Activated B cell treated with CpG ODN at 0.5 μM for 24 hours (primary cell): ENCODE measurements around the gene RNF144A. TPM values are rescaled to one million over a fixed set of nuclear protein-coding genes. Genes with fewer than 3 reads are reported as not detected.
A peak's percentile ranks its signal among the peaks of the same experiment; 100 is the strongest.

Experiments used
- ATAC-seq: fragments of 200-7000 bp; cut with Tn5 transposase; one replicate; pipeline ENCODE4 v1.10.0; 2021; ENCODE audit warnings: low read depth, mild to moderate bottlenecking, moderate library complexity
- CTCF ChIA-PET: fragments of 350-600 bp; sonication (Branson Sonifier 250); formaldehyde crosslinking; loops from one replicate; lab custom pipeline; 2021; ENCODE audit warnings: antibody characterized with exemption; lab: Charles Lee
- POLR2A ChIA-PET: fragments of 350-600 bp; sonication (Branson Sonifier 250); formaldehyde crosslinking; loops from one replicate; lab custom pipeline; 2021; ENCODE audit warnings: antibody characterized with exemption; lab: Charles Lee
- DNase-seq: peaks from one replicate; pipeline ENCODE4 v3.0.0; 2022
- H3K27ac Mint-ChIP-seq: one replicate; pipeline ENCODE4 v1.8.0; 2020; ENCODE audit warnings: mixed read lengths
- H3K27me3 Mint-ChIP-seq: one replicate; pipeline ENCODE4 v1.8.0; 2021; ENCODE audit warnings: mixed read lengths
- H3K36me3 Mint-ChIP-seq: one replicate; pipeline ENCODE4 v1.8.0; 2021; ENCODE audit warnings: low read depth, mixed read lengths
- H3K4me1 Mint-ChIP-seq: one replicate; pipeline ENCODE4 v1.8.0; 2021; ENCODE audit warnings: mixed read lengths
- H3K4me3 Mint-ChIP-seq: one replicate; pipeline ENCODE4 v1.8.0; 2020; ENCODE audit warnings: mild to moderate bottlenecking, mixed read lengths
- H3K9me3 Mint-ChIP-seq: one replicate; pipeline ENCODE4 v1.8.0; 2020; ENCODE audit warnings: mixed read lengths
- intact Hi-C: fragments of 100-400 bp; cut with micrococcal nuclease; formaldehyde crosslinking; loops from one replicate; pipeline ENCODE4 v1.15.1; 2024
- total RNA-seq: library from RNA; stranded (reverse); gene quantifications from 2 replicates; pipeline ENCODE4 v1.2.3, GENCODE V29; 2022
- TF ChIP-seq, protein P1 (sequence below): fragments of 200-600 bp; IDR thresholded peaks from one replicate; pipeline ENCODE4 v1.8.0; 2022; ENCODE audit warnings: antibody characterized with exemption, mild to moderate bottlenecking

RNF144A gene
- total RNA-seq, 1 donor from 2014 or later = 0.89 TPM

DNA sequence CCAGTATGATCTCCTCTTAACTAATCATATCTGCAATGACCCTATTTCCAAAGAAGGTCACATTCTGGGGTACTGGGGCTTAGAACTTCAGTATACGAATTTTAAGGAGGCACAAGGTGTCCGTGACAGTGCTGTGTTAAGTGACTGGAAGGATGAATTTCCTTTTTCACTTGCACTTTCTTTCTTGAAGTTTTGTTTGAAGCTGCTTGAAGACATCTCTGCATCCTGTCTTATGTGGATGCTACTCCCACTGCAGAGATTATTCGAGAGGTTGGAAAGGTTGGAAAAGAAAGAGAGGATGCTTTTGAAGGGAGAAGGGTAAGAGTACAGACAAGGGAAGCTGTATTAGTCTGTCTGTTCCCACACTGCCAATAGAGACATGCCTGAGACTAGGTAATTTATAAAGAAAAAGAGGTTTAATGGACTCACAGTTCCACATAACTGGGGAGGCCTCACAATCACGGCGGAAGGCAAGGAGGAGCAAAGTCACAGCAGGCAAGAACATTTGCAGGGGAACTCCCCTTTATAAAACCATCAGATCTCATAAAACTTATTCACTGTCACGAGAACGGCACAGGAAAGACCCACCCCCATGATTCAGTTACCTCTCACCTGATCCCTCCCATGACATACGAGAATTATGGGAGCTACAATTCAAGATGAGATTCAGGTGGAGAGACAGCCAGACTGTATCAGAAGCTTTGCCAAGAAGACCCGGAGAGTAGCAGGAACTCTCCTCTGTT is 3.6 kb upstream of the RNF144A start:
- CTCF ChIA-PET = no interaction called here
- TF ChIP-seq, protein P1, sequence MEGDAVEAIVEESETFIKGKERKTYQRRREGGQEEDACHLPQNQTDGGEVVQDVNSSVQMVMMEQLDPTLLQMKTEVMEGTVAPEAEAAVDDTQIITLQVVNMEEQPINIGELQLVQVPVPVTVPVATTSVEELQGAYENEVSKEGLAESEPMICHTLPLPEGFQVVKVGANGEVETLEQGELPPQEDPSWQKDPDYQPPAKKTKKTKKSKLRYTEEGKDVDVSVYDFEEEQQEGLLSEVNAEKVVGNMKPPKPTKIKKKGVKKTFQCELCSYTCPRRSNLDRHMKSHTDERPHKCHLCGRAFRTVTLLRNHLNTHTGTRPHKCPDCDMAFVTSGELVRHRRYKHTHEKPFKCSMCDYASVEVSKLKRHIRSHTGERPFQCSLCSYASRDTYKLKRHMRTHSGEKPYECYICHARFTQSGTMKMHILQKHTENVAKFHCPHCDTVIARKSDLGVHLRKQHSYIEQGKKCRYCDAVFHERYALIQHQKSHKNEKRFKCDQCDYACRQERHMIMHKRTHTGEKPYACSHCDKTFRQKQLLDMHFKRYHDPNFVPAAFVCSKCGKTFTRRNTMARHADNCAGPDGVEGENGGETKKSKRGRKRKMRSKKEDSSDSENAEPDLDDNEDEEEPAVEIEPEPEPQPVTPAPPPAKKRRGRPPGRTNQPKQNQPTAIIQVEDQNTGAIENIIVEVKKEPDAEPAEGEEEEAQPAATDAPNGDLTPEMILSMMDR = no peak
- intact Hi-C loops = no loop called here
- no peaks in the 10 kb centered on the region for H3K27me3 Mint-ChIP-seq
- H3K36me3 Mint-ChIP-seq = no peaks in the 10 kb centered on the region
- POLR2A ChIA-PET = no interaction called here
- ATAC-seq (no peak), DNase-seq (no peak)
- H3K4me1 Mint-ChIP-seq = peaks cover 32% of the 10 kb centered on the region
- H3K27ac Mint-ChIP-seq = no peak overlapping the region
- H3K9me3 Mint-ChIP-seq = no peaks in the 10 kb centered on the region
- H3K4me3 Mint-ChIP-seq = no peak overlapping the region

GRCh38 chr2:6914828-6915227 is 2.4 kb upstream of the RNF144A start:
- DNase-seq = no peak
- H3K27ac Mint-ChIP-seq = no peak overlapping the region
- H3K36me3 Mint-ChIP-seq = no peaks in the 10 kb centered on the region

DNA sequence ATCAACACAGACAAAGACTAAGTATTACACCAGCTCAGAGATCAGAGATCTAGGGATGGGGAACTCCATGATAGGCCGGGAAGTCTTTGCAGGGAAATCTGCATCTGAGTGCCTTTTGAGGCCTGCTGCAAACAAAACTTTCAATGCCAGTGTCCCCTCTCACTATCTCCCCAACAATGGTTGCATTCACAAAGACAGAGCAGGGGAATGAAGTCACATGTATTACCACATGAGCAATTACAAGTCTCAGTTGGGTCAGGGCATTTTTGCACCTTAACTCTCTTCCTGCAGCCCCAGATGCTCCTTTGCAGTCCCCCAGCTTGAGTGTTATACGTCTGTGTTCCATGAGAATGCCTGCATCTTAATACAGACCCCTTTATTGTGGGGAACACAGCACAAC is 1.8 kb upstream of the RNF144A start:
- ATAC-seq (no peak), DNase-seq (no peak)
- H3K9me3 Mint-ChIP-seq = no peaks in the 10 kb centered on the region
- POLR2A ChIA-PET = no interaction called here
- intact Hi-C loops = loop anchor here (5.0 kb wide), 2 partner anchors 38 to 92 kb away; partner anchors contain the start of gene RSAD2
- peak overlapping the region; percentile 1 for H3K4me3 Mint-ChIP-seq
- peaks cover 18% of the 10 kb centered on the region for H3K4me1 Mint-ChIP-seq
- CTCF ChIA-PET = interaction anchor here (1.4 to 2.4 kb wide), 3 partner anchors 14 to 129 kb away, joined by 3 to 8 read pairs (median 8); no protein-coding TSS in a partner anchor
- no peak overlapping the region for H3K27ac Mint-ChIP-seq
- H3K36me3 Mint-ChIP-seq = no peaks in the 10 kb centered on the region
- peaks cover 6% of the 10 kb centered on the region for H3K27me3 Mint-ChIP-seq
- TF ChIP-seq, protein P1 = no peak

More at GRCh38 chr2:6914828-6915227, 2.4 kb upstream of the RNF144A start:
- H3K4me3 Mint-ChIP-seq = no peak overlapping the region
- CTCF ChIA-PET = no interaction called here
- no peaks in the 10 kb centered on the region for H3K9me3 Mint-ChIP-seq
- peaks cover 24% of the 10 kb centered on the region for H3K4me1 Mint-ChIP-seq
- intact Hi-C loops = loop anchor here (5.0 kb wide), 2 partner anchors 38 to 92 kb away; partner anchors contain the start of gene RSAD2
- ATAC-seq = no peak
- peaks cover 6% of the 10 kb centered on the region for H3K27me3 Mint-ChIP-seq
- POLR2A ChIA-PET = no interaction called here
- TF ChIP-seq, protein P1 = no peak

- intact Hi-C loops = loop anchor here (5.0 kb wide), 2 partner anchors 39 to 91 kb away; partner anchors contain the start of gene RSAD2
- H3K27me3 Mint-ChIP-seq = peaks cover 6% of the 10 kb centered on the region
- no peak for ATAC-seq
These were observed 988 bp upstream of the RNF144A start for GRCh38 chr2:6916224-6916623.

More at GRCh38 chr2:6916224-6916623, 988 bp upstream of the RNF144A start:
- H3K4me1 Mint-ChIP-seq = peaks cover 10% of the 10 kb centered on the region
- no peaks in the 10 kb centered on the region for H3K9me3 Mint-ChIP-seq
- TF ChIP-seq, protein P1 = no peak
- no peak overlapping the region for H3K27ac Mint-ChIP-seq
- DNase-seq = no peak
- H3K36me3 Mint-ChIP-seq = no peaks in the 10 kb centered on the region
- peak overlapping the region; percentile 72 for H3K4me3 Mint-ChIP-seq
- ChIA-PET POLR2A (no interaction called here), CTCF (interaction anchor here (0.9 to 2.4 kb wide), 5 partner anchors 13 to 128 kb away, joined by 3 to 8 read pairs (median 5); no protein-coding TSS in a partner anchor)
